ENCODE results near the gene MLLT3.
"Not testable (repeated sequence)": the region's sequence is repeated elsewhere in the genome, so short reads cannot be mapped to it uniquely, and the experiment has no call there.

MLLT3 gene

DNA sequence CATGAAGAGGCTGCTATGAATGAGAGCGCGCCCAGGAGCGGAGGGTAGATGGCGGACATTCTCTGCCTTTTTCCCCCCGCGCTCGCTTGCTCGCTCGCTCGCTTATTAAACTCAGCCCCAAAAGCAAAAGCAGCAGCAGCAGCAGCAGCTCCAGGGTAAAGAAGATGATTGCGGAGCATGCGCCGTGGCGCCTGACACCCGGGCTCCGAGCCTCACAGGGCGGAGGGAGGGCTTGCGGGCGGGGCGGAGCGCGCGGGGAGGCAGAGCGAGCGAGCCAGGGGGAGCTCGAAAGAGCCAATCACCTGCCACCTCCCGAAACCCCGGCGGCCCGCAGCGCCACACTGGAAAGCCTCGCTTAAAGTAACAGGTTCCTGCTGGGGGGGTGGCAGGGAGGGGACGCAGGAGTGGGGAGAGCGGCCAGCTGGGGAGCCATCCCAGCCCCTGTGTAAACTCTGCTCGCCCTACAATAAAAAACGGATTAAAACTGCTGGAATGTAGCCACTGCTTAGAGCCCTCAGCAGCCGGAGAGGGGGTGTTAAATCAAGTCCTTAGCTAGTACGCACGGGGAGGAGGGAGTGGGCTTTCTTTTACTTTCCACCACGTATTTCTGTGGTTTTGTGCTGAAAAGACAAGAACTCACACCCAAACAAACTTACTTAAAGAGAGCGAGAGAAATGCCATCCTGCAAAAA, at the start of gene MLLT3:
Gene MLLT3 (minus strand): TSS at position 170 of the 691 bp plus-strand sequence.
- peak; percentile 90 for DNase-seq (ENCODE audit: low read depth)

DNA sequence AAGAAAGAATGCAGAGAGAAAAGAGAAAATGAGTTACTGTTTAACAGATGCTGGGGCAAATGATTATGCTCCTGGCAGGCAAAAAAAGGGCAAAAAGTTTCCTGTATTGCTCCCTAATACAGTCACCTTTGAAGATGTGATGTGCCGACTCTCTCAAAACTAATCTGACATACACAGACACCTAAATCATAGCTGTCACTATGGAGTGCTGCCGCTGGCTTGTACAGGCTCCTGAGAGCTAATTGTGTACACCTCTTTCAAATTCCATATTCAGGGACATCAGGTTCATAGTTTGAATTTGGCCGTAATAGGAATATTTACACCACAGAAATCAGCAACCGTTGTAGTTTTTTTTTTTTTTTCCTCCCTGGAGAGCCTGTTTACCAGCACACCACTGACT, 49.3 kb upstream of the MLLT3 start:
- DNase-seq (ENCODE audit: low read depth): no peak

DNA sequence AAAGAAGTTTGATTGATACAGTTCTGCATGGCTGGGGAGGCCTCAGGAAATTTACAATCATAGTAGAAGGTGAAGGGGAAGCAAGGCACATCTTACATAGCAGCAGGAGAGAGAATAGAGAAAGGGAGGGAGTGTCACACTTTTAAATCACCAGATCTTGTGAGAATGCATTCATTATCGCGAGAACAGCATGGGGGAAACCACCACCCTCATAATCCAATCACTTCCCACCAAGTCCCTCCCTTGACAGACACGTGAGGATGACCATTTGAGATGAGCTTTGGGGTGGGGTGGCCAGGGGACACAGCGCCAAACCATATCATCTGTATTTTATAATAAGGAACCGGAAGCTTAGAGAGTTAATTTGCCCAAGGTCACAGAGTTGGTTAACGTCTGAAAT, 48.1 kb upstream of the MLLT3 start:
- no peak for DNase-seq (ENCODE audit: low read depth)

DNA sequence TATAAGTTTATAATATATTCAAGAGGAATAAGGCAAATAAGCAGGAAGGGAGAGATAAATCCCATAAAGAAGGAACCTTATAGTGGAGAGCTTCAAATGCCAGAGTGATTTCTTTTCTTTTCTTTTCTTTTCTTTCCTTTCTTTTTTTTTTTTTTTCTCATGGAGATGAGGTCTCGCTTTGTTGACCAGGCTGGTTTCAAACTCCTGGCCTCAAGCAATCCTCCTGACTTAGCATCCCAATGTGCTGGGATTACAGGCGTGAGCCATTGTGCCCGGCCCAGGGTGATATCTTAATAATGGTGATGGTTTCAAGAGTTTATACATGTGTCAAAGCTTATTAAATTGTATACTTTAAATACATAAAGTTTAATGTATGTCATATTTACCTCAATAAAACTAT, 42.2 kb upstream of the MLLT3 start:
- no peak for DNase-seq (ENCODE audit: low read depth)

DNA sequence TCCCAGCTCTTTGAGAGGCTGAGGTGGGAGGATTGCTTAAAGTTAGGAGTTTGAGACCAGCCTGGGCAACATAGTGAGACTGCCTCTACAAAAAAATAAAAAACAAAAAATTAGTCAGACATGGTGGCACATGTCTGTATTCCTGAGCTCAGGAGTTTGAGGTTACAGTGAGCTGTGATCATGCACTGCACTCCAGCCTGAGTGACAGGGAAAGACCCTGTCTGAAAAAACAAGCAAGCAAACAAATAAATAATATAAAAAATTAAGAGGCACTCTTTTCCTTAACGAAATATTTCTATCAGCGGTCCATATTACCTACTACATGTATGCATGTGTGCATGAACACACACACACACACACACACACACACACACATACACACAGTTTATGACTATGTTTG, 40.8 kb upstream of the MLLT3 start:
- no peak for DNase-seq (ENCODE audit: low read depth)

DNA sequence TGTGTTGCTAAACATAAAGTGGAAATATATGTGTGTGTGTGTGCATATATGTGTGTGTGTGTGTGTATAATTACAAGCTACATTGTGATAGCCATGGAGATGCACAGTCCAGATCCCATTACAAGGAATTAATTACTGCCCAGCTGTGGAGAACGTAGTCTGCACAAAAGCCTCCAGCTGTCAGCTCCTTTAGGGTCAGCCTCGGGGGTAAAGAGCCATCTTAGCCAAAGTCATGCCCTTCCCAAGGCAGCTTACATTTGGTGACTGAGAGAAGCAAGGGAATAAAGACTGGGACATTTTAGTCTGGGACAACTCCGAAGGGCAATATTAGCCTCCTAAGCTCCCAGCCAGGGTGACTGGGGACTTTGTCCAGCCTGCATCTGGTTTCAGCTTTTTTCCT, 39.9 kb upstream of the MLLT3 start:
- no peak for DNase-seq (ENCODE audit: low read depth)

DNA sequence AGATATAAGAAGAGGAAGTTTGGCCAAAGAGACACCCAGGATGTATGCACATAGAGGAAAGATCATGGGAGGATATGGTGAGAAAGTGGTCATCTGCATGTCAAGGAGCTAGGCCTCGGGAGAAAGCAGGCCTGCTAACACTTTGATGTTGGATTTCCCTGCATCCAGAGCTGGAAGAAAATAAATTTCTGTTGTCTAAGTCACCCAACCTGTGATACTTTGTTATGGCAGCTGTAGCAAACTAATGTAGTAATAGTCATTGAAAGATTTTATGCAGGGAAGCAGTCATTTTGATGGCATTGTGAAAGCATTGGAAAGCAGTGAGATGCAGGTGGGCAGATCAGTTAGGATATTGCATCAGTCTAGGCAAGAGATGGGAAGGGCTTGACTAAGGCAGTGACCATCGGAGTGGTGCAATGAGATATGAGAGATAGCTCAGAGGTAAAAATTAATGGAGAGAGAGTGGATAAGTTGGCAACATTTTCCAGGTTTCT, 37.2 kb upstream of the MLLT3 start:
- no peak for DNase-seq (ENCODE audit: low read depth)

DNA sequence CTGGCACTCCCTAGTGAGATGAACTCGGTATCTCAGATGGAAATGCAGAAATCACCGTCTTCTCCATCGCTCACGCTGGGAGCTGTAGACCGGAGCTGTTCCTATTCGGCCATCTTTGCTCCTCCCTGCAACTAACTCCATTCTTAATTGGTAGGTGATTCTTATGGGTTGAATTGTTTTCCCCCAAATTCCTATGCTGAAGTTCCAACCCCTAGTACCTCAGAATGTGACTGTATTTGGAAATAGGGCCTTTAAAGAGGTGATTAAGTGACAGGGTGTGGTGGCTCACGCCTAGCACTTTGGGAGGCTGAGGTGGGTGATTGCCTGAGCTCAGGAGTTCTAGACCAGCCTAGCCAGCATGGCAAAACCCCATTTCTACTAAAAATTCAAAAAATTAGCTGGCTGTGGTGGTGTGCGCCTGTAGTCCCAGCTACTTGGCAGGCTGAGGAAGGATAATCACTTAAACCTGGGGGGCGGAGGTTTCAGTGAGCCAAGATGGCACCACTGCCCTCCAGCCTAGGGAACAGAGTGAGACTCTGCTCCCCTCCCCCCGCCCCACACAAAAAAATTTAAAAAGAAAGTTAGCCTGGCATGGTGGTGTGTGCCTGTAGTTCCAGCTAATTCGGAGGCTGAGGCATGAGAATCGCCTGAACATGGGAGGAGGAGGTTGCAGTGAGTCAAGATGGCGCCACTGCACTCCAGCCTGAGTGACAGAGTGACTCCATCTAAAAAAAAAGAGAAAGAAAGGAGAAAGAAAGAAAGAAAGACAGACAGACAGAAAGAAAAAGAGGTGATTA, 36.6 kb upstream of the MLLT3 start:
- DNase-seq (ENCODE audit: low read depth): no peak

DNA sequence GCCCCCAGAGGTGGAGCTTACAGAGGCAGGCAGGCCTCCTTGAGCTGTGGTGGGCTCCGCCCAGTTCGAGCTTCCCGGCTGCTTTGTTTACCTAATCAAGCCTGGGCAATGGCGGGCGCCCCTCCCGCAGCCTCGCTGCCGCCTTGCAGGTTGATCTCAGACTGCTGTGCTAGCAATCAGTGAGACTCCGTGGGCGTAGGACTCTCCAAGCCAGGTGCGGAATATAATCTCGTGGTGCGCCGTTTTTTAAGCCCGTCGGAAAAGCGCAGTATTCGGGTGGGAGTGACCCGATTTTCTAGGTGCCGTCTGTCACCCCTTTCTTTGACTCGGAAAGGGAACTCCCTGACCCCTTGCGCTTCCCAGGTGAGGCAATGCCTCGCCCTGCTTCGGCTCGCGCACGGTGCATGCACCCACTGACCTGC, 36.0 kb upstream of the MLLT3 start:
- not testable (repeated sequence) for DNase-seq (ENCODE audit: low read depth)

DNA sequence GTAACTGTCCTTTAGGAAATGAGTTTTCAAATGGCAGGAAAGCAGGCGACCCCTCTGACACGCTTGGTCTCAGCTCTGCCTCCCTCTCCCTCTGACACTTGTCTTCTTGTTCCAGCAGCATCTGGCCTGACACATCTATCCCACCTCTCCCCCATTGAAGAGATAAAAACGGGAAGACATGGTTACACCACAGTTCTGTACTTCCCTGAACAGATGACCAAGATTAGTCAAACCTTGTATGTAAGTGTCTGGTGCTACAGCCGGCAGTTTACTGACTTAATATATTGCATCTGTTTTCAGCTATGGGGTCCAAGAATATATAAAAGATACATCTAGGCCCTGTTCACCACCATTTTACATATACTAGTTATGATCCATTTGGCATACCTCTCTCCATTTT, 29.6 kb upstream of the MLLT3 start:
- DNase-seq (ENCODE audit: low read depth): no peak

DNA sequence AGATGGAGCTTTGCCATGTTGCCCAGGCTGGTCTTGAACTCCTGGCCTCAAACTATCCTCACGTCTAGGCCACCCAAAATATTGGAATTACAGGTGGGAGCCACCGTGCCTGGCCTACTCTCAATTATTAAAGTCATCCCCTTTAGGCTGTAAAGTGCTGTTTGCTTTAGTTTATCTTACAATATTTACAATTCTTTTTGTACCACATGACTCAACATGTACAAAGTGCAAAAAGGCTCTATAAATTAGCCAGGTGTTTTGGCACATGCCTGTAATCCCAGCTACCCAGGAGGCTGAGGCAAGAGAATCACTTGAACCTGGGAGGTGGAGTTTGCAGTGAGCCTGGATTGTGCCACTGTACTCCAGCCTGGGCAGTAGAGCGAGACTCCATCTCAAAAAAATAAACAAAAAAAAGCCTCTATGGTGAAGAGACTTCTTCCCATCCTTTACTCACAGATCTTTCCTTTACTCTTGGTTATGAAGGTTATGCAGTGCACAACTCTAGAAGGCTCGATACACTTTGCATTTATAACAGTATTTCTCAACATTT, 28.5 kb upstream of the MLLT3 start:
- no peak for DNase-seq (ENCODE audit: low read depth)

DNA sequence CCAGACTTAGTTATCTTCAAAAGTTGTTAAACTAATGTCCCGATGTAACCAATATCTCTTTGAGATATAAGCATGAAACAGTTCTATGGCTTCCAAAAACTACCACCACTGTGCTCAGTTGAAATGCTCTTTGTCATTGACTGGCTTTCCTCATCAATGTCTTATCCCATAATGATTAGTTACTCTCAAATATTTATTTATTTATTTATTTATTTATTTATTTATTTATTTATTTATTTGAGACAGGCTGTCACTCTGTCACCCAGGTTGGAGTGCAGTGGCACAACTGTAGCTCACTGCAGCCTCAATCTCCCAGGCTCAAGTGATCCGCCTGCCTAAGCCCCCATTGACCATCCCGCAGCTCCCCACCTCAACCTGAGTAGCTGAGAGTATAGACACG, 28.0 kb upstream of the MLLT3 start:
- no peak for DNase-seq (ENCODE audit: low read depth)

DNA sequence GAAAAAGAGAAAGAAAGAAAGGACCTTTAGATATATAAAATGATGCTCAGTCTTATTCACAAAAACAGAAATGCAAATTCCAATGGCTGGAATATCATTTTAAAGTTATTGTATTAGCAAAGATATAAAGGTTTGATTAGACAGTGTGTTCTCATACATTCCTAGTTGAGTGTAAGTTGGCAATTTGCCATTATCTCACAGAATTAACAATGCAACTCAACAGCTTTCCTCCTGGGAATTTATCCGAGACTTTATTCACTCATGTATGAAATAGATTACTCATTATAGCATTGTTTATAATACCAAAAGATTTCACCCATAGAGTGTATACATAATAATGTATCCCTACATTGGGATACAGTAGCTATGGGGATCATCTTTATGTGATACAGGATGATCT, 27.1 kb upstream of the MLLT3 start:
- no peak for DNase-seq (ENCODE audit: low read depth)

DNA sequence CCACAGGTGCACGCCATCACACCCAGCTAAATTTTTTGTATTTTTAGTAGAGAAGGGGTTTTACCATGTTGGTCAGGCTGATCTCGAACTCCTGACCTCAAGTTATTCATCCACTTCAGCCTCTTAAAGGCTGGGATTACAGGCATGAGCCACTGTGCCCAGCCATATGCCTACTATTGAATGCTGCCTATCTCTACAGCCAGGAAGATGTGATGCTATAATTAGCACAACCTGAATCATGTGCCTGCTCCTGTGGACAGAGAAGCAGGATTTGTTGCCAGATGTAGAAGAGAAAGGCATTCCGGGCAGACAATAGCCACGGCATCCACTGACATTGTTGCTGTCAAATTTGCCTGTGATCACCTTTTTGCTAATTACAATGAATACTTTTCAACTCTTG, 24.4 kb upstream of the MLLT3 start:
- no peak for DNase-seq (ENCODE audit: low read depth)

DNA sequence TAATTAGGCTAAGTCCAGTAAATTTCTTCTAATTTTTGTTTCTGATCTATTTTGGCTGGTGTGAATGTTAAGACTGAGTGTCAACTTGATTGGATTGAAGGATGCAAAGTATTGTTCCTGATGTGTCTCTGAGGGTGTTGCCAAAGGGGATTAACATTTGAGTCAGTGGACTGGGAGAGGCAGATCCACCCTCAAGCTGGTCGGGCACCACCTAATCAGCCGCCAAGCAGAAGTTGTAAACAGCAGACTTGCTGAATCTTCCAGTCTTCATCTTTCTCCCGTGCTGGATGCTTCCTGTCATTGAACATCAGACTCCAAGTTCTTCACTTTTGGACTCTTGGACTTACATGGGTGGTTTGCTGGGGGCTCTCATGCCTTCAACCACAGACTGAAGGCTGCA, 21.4 kb upstream of the MLLT3 start:
- DNase-seq (ENCODE audit: low read depth): no peak

DNA sequence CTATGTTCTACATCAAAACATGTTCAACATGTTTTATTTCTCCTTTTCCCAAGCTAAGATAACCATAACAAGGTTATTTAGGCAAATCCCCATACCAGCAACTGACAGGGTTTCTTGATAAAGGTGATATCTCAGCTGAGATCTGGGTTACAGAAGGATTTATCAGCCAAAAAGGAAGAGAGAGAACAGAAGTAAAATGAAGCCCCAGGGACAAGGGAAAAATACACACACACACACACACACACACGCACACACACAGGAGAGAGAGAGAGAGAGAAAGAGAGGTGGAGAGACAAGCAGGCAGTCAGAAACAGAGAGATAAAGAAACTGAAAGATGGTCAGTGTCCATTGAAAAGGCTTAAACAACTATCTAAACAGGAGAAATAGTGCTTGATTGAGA, 19.7 kb upstream of the MLLT3 start:
- no peak for DNase-seq (ENCODE audit: low read depth)

DNA sequence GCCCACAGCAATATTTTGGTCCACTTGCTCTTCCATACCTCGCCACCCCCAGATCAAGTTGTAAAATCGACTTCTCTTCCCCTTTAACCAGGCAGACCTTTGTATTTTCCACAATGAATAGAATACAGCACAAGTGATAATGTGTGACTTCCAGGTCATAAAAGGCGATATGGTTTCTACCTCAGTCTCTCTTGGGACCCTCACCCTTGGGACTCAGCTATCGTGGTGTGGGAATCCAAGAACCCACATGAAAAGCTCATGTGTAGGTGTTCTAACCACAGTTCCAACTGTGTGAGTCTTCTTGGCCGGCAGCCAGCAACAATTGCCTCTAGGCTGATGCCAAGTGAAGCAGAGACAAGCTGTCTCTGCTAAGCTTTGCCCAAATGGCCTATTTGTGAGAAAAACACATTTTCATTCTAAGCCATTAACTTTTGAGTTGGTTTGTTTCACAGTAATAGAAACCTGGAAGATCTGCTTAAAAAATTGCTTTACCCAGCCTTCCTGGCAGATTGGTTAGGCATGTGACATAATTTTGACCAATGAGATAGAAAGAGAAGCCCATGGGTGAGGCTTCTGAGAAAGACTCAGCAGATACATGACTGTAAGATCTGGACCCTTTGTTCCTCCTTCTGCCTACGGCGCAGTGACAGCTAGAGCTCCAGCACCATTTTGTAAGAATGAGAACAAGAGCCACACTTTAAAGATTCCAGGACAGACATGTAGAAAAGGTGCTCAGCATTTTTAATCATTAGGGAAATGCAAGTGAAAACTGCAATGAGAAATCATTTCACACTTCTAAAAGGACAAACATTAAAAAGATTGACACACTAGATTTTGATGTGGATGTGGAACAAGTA, 18.3 kb upstream of the MLLT3 start:
- peak; percentile 20 for DNase-seq (ENCODE audit: low read depth)

DNA sequence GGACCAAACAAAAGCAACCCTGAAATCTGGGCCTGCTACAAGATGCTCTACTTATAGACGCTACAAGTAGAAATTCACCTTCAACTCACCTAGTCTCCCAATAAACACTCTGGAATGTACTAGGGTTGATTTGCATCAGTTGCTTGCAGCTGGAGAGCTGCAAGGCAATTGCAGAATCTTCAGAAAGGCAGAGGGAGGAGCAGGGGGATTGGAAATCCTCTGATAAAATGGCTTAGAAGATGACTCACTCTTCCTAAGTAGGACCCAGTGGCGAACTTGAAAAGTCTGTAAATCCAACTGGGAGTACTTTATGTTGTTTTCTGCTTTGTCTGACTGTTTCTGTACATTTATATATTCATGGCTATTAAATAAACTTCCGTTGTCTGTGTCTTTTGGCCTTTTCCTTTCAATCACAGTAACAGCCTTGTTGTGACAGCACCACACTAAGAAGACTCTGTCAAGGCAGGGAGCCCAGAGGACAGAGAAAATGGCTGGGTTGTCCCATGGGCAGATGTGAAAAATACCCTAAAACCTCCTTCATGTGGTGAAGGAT, 14.7 kb upstream of the MLLT3 start:
- no peak for DNase-seq (ENCODE audit: low read depth)

DNA sequence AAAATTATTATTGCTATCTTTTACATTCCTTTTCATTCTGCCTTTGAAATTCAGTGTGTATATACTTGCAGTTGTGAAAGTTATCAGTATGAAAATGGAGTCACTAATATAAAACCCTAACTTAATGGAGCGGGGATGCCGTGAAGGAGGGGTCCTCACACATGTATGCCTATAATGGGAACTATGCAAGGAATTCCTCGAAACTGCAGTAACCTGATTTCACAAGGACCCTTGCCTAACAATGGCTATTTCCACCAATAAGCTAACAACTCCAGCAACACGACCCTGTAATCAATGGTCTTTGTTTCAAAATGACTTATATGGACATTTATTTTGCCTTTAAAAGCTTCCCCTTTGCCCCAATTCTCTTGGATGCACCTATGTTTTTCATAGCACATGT, 12.6 kb upstream of the MLLT3 start:
- DNase-seq (ENCODE audit: low read depth): no peak

DNA sequence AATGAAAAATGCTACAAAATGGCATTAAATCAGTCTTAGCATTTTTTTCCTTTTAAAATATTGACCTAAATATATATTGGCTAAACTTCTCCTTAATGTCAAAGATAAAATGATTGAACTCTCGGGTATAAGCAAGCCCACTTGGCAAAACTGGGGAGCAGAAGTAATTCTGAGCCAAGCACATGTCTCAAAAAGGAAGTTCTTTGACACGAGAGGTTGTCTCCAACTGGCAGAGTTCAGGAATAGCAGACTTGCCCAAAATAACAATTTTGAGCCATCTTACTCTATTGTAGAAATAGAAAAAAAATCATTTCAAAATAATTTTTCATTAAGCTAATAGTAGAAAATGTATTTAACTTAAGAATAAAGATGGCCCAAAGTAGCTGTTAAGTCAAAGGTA, 10.4 kb upstream of the MLLT3 start:
- DNase-seq (ENCODE audit: low read depth): no peak

DNA sequence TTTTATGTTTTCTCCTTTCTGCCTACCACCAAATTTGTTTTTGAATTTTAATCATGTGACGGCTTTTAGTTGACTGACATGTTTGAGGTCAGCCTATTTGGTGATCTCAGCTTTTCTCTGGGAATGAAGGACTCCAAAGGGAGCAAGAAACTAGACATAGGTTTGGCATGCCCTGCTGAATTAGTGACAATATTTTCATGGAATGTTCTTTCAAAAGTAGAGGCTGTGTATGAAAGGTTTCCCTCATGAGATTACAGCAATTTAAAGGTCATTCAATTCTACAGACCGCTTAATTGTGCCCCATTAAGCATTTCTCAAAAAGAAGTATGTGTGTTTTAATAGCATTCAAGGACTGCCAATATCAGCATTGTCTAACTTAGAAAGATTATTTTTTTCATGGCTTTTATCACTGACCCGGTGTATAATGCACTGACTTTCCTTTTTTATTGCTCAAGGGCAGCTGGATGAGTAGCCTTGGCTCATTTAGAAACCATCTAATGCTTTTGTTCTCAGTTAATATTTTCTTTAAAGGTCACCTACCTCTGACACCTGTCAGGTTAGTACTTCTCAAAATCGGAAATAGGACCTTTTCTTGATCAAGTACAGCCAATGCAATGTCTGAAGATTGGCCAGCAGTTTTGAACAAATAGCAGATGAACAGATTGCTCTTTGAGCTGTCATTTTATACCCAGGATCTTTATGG, 8.1 kb upstream of the MLLT3 start:
- no peak for DNase-seq (ENCODE audit: low read depth)

DNA sequence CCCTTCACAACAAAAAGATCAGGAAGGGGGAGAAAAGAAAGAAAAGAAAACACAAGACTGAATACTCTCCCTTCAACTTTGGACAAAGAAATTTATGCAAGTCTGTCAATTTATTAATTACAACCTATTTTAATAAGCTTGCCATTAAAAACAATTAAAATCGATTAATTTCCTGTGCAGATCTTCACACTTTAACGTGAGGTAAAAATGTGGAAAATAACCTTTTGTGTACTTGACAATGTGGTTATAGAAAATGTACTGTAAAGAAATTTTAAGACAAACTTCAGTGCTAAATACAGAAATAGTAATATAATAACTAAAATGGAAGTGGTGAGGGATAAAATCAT, 2.7 kb upstream of the MLLT3 start:
- no peak for DNase-seq (ENCODE audit: low read depth)

All from stimulated activated CD8-positive, alpha-beta memory T cell treated with anti-CD3 and anti-CD28 coated beads, Interleukin-15, amount 100 ng/mL, for 24 hours (primary cell).